GM21786 (cell line): ENCODE results near the gene ACOT2.
"Not testable (repeated sequence)": the region's sequence is repeated elsewhere in the genome, so short reads cannot be mapped to it uniquely, and the experiment has no call there.

Experiments used
- ATAC-seq: cut with Tn5 transposase; IDR thresholded peaks from one replicate; pipeline ENCODE4 v1.9.1; 2021; ENCODE audit not compliant: unreplicated experiment

Gene ACOT2

GRCh38 chr14:73567951-73568885, 795 bp upstream of the ACOT2 start:
- ATAC-seq: no peak

- not testable (repeated sequence) for ATAC-seq
Observed at GRCh38 chr14:73568886-73569184, 178 bp upstream of the ACOT2 start.

- peak; percentile 52 for ATAC-seq
Observed at GRCh38 chr14:73570913-73571312, 1.9 kb downstream of the ACOT2 start.

GRCh38 chr14:73573034-73573433, 4.0 kb downstream of the ACOT2 start:
- ATAC-seq: not testable (repeated sequence)

GRCh38 chr14:73573740-73574139, 4.7 kb downstream of the ACOT2 start:
- ATAC-seq: not testable (repeated sequence)

- ATAC-seq: not testable (repeated sequence)
Observed at GRCh38 chr14:73574251-73574650, 5.2 kb downstream of the ACOT2 start.

GRCh38 chr14:73576391-73576790, 7.4 kb downstream of the ACOT2 start:
- no peak for ATAC-seq

- ATAC-seq: not testable (repeated sequence)
Observed at GRCh38 chr14:73577214-73577613, 8.2 kb downstream of the ACOT2 start.

GRCh38 chr14:73582102-73582979, 13.3 kb downstream of the ACOT2 start:
- ATAC-seq: peak; percentile 53

- no peak for ATAC-seq
Observed at GRCh38 chr14:73588695-73589094, 19.7 kb downstream of the ACOT2 start.

- ATAC-seq: no peak
Observed at GRCh38 chr14:73589116-73589515, 20.1 kb downstream of the ACOT2 start.

- not testable (repeated sequence) for ATAC-seq
Observed at GRCh38 chr14:73590673-73591004, 21.6 kb downstream of the ACOT2 start.

GRCh38 chr14:73591690-73592449, 22.9 kb downstream of the ACOT2 start, which contains the start of gene ACOT4:
Gene ACOT4 (plus strand): TSS chr14:73591873. CDS start chr14:73591960, 87 bp downstream.
- ATAC-seq: no peak

- ATAC-seq: no peak
Observed at GRCh38 chr14:73594491-73594890, 25.5 kb downstream of the ACOT2 start.

- ATAC-seq: no peak
Observed at GRCh38 chr14:73599499-73599898, 30.5 kb downstream of the ACOT2 start.

- no peak for ATAC-seq
Observed at GRCh38 chr14:73602994-73603393, 34.0 kb downstream of the ACOT2 start.

GRCh38 chr14:73606271-73606670, 37.3 kb downstream of the ACOT2 start:
- no peak for ATAC-seq

- ATAC-seq: no peak
Observed at GRCh38 chr14:73607241-73607640, 38.2 kb downstream of the ACOT2 start.

- ATAC-seq: no peak
Observed at GRCh38 chr14:73610687-73611086, 41.7 kb downstream of the ACOT2 start.

- ATAC-seq: peak; percentile 79
Observed at GRCh38 chr14:73612339-73613045, 43.5 kb downstream of the ACOT2 start, which contains the start of gene ACOT6. Gene ACOT6 (plus strand): TSS chr14:73612517. CDS start chr14:73612572, 55 bp downstream.
